IMR-90 (cell line): ENCODE results near the gene CRYGS. TPM values are rescaled to one million over a fixed set of nuclear protein-coding genes. Genes with fewer than 3 reads are reported as not detected.

Source experiments
- ATAC-seq: fragments of 200-7000 bp; cut with Tn5 transposase; 2 replicates; pipeline ENCODE4 v1.9.1; 2020; ENCODE audit warnings: low read depth, mild to moderate bottlenecking, moderate library complexity
- BruUV-seq: library from RNA; stranded (reverse); fragments of 400-500 nt; replicated peaks from 2 replicates; lab custom pipeline; 2021; lab: Mats Ljungman, UMichigan
- CTCF ChIA-PET: fragments of 300-600 bp; formaldehyde crosslinking; extraction: SDS; loops from one replicate; lab custom pipeline; 2021; ENCODE audit warnings: antibody characterized with exemption; lab: Yijun Ruan, JAX
- POLR2A ChIA-PET: fragments of 300-600 bp; sonication (Branson Sonifier 250); formaldehyde crosslinking; loops from one replicate; lab custom pipeline; 2022; ENCODE audit warnings: antibody characterized with exemption; ENCODE audit not compliant: unreplicated experiment; lab: Charles Lee
- DNase-seq: peaks from one replicate; pipeline ENCODE4 v3.0.0; 2013
- H2AFZ ChIP-seq: replicated peaks from 2 replicates; pipeline ENCODE3; 2013; ENCODE audit warnings: low read length, mild to moderate bottlenecking; ENCODE audit not compliant: poor library complexity
- H2AK5ac ChIP-seq: 2 replicates; pipeline ENCODE4 v1.6.1; 2013; ENCODE audit warnings: low read depth, low read length, inconsistent platforms
- H2AK9ac ChIP-seq: replicated peaks from 2 replicates; pipeline ENCODE3; 2013; ENCODE audit warnings: mild to moderate bottlenecking, low read depth, low read length, moderate library complexity; ENCODE audit not compliant: poor library complexity
- H2BK120ac ChIP-seq: 2 replicates; pipeline ENCODE4 v1.6.1; 2013; ENCODE audit warnings: low read depth, low read length, inconsistent platforms
- H2BK15ac ChIP-seq: 3 replicates; pipeline ENCODE4 v1.6.1; 2013; ENCODE audit warnings: low read depth, low read length, inconsistent platforms
- H2BK20ac ChIP-seq: 2 replicates; pipeline ENCODE4 v1.6.1; 2013; ENCODE audit warnings: low read depth, mild to moderate bottlenecking, inconsistent platforms, low read length, moderate library complexity
- H2BK5ac ChIP-seq: 2 replicates; pipeline ENCODE4 v1.6.1; 2013; ENCODE audit warnings: mild to moderate bottlenecking, low read depth, low read length, inconsistent platforms; ENCODE audit not compliant: poor library complexity, severe bottlenecking
- H3K14ac ChIP-seq: replicated peaks from 2 replicates; pipeline ENCODE4 v1.6.1; 2013; ENCODE audit warnings: low read depth, low read length, inconsistent platforms
- H3K18ac ChIP-seq: 2 replicates; pipeline ENCODE4 v1.6.1; 2013; ENCODE audit warnings: low read depth, low read length, control low read depth
- H3K23ac ChIP-seq: 2 replicates; pipeline ENCODE4 v1.6.1; 2013; ENCODE audit warnings: low read depth, low read length, inconsistent platforms
- H3K27ac ChIP-seq: 2 replicates; pipeline ENCODE4 v1.5.1; 2013; ENCODE audit warnings: mild to moderate bottlenecking, control low read depth, low read length; ENCODE audit not compliant: insufficient read depth
- H3K27me3 ChIP-seq: 2 replicates; pipeline ENCODE4 v1.6.1; 2013; ENCODE audit warnings: low read length; ENCODE audit not compliant: control insufficient read depth, insufficient read depth
- H3K36me3 ChIP-seq: 2 replicates; pipeline ENCODE4 v1.6.1; 2013; ENCODE audit warnings: low read length, mixed read lengths; ENCODE audit not compliant: control insufficient read depth, insufficient read depth
- H3K4ac ChIP-seq: 2 replicates; pipeline ENCODE4 v1.6.1; 2013; ENCODE audit warnings: low read depth, low read length, inconsistent platforms
- H3K4me1 ChIP-seq: 2 replicates; pipeline ENCODE4 v1.6.1; 2013; ENCODE audit warnings: low read length, mixed read lengths; ENCODE audit not compliant: control insufficient read depth, insufficient read depth
- H3K4me2 ChIP-seq: 2 replicates; pipeline ENCODE4 v1.6.1; 2013; ENCODE audit warnings: low read depth, mild to moderate bottlenecking, control low read depth, low read length, moderate library complexity
- H3K4me3 ChIP-seq: 2 replicates; pipeline ENCODE4 v1.5.1; 2013; ENCODE audit warnings: low read depth, mild to moderate bottlenecking, control low read depth, low read length, moderate library complexity; ENCODE audit not compliant: insufficient read depth
- H3K56ac ChIP-seq: 2 replicates; pipeline ENCODE4 v1.6.1; 2013; ENCODE audit warnings: low read length, inconsistent platforms; ENCODE audit not compliant: insufficient read depth; ENCODE audit errors: extremely low read depth
- H3K79me1 ChIP-seq, 2 experiments: 2 replicates each; pipeline ENCODE4 v1.6.1; 2013; ENCODE audit warnings: low read length in 2 of 2, inconsistent platforms in 1 of 2, low read depth in 1 of 2
- H3K9ac ChIP-seq: 2 replicates; pipeline ENCODE4 v1.6.1; 2013; ENCODE audit warnings: low read depth, low read length, control low read depth
- H3K9me1 ChIP-seq: 2 replicates; pipeline ENCODE4 v1.6.1; 2013; ENCODE audit warnings: low read length, inconsistent platforms; ENCODE audit not compliant: insufficient read depth
- H3K9me3 ChIP-seq: 2 replicates; pipeline ENCODE4 v1.6.1; 2013; ENCODE audit warnings: low read length; ENCODE audit not compliant: control insufficient read depth, insufficient read depth
- H4K20me1 ChIP-seq: 2 replicates; pipeline ENCODE4 v1.6.1; 2013; ENCODE audit warnings: low read length, inconsistent platforms; ENCODE audit not compliant: insufficient read depth
- H4K5ac ChIP-seq: 2 replicates; pipeline ENCODE4 v1.6.1; 2013; ENCODE audit warnings: mild to moderate bottlenecking, low read depth, low read length, control low read depth
- H4K8ac ChIP-seq, 2 experiments: 2 replicates each; pipeline ENCODE4 v1.6.1; 2013; ENCODE audit warnings: low read depth in 2 of 2, low read length in 2 of 2, control low read depth in 1 of 2, inconsistent platforms in 1 of 2
- H4K91ac ChIP-seq: 2 replicates; pipeline ENCODE4 v1.6.1; 2013; ENCODE audit warnings: low read depth, low read length, inconsistent platforms; ENCODE audit not compliant: insufficient read depth
- BHLHE40 ChIP-seq: fragments of 150-350 bp; IDR thresholded peaks from 2 replicates; pipeline ENCODE4 v1.6.1; 2016; ENCODE audit warnings: mild to moderate bottlenecking, low read depth, low read length
- CEBPB ChIP-seq: IDR thresholded peaks from 2 replicates; pipeline ENCODE4 v1.6.1; 2012; ENCODE audit warnings: low read depth, low read length, improper control_type of control experiment
- CHD1 ChIP-seq: IDR thresholded peaks from 2 replicates; pipeline ENCODE4 v1.6.1; 2012; ENCODE audit warnings: low read depth, low read length, improper control_type of control experiment
- FOS ChIP-seq: fragments of 150-350 bp; IDR thresholded peaks from 2 replicates; pipeline ENCODE4 v1.6.1; 2016; ENCODE audit warnings: low read depth, low read length
- MAFK ChIP-seq: IDR thresholded peaks from 2 replicates; pipeline ENCODE4 v1.6.1; 2012; ENCODE audit warnings: low read depth, low read length, improper control_type of control experiment
- MAZ ChIP-seq: IDR thresholded peaks from 2 replicates; pipeline ENCODE4 v1.6.1; 2012; ENCODE audit warnings: low read depth, mild to moderate bottlenecking, low read length, improper control_type of control experiment, moderate library complexity, borderline replicate concordance
- MXI1 ChIP-seq: IDR thresholded peaks from 2 replicates; pipeline ENCODE4 v1.6.1; 2012; ENCODE audit warnings: low read depth, mild to moderate bottlenecking, low read length, moderate library complexity, borderline replicate concordance
- NFE2L2 ChIP-seq: fragments of 150-350 bp; IDR thresholded peaks from 2 replicates; pipeline ENCODE4 v1.6.1; 2016; ENCODE audit warnings: low read depth, mild to moderate bottlenecking, low read length
- POLR2A ChIP-seq: IDR thresholded peaks from 2 replicates; pipeline ENCODE4 v1.6.1; 2012; ENCODE audit warnings: mild to moderate bottlenecking, low read depth, low read length
- RAD21 ChIP-seq: IDR thresholded peaks from 2 replicates; pipeline ENCODE4 v1.6.1; 2012; ENCODE audit warnings: low read length, improper control_type of control experiment
- RFX5 ChIP-seq: IDR thresholded peaks from 2 replicates; pipeline ENCODE4 v1.8.0; 2012; ENCODE audit warnings: low read depth, mild to moderate bottlenecking, low read length, moderate library complexity
- SMC3 ChIP-seq: fragments of 150-350 bp; IDR thresholded peaks from 2 replicates; pipeline ENCODE4 v1.6.1; 2016; ENCODE audit warnings: low read depth, mild to moderate bottlenecking, antibody characterized with exemption, low read length, moderate library complexity
- WGBS, 2 experiments: methylation state at CpG; one replicate each; pipeline versions ENCODE4 v1.1.5 to v1.1.7; 2013; ENCODE audit warnings: missing lambda C conversion rate in 2 of 2; ENCODE audit not compliant: insufficient read length in 1 of 2; ENCODE audit errors: extremely low coverage in 2 of 2; 5-methylcytosine and 5-hydroxymethylcytosine counted together
- dilution Hi-C: fragments of 300-500 bp; cut with HindIII; formaldehyde crosslinking; loops from one replicate; pipeline ENCODE4 v1.14.3; 2018; ENCODE audit warnings: low sequenced_read_pairs; ENCODE audit not compliant: unreplicated experiment
- in situ Hi-C: fragments of 300-500 bp; cut with MboI; formaldehyde crosslinking; loops from 3 replicates; pipeline ENCODE4 v1.14.3; 2019; ENCODE audit warnings: low sequenced_read_pairs, inconsistent platforms, mixed read lengths
- intact Hi-C: fragments of 100-400 bp; cut with micrococcal nuclease; formaldehyde crosslinking; loops from 2 replicates; pipeline ENCODE4 v1.10.0; 2022
- polyA plus RNA-seq, 3 experiments: library from polyadenylated mRNA; depleted of rRNA; stranded (reverse); fragments of >200 nt; gene quantifications; 2 replicates each; pipeline ENCODE4 v1.2.3, GENCODE V29; 2012; ENCODE audit warnings: low replicate concordance in 1 of 3
- total RNA-seq: library from RNA; depleted of rRNA; stranded (reverse); fragments of >200 nt; gene quantifications from 2 replicates; pipeline ENCODE4 v1.2.3, GENCODE V29; 2012
- TF ChIP-seq, protein P1 (sequence below): conservative IDR thresholded peaks from 2 replicates; pipeline ENCODE4 v1.5.1; 2012; ENCODE audit warnings: mild to moderate bottlenecking, low read depth, low read length, improper control_type of control experiment
- TF ChIP-seq, protein P2 (sequence below): fragments of 150-350 bp; IDR thresholded peaks from 2 replicates; pipeline ENCODE4 v1.6.1; 2017; ENCODE audit warnings: mild to moderate bottlenecking, antibody characterized with exemption, low read length, low read depth
- TF ChIP-seq, protein P3 (sequence below): fragments of 150-350 bp; IDR thresholded peaks from 2 replicates; pipeline ENCODE4 v1.6.1; 2016; ENCODE audit warnings: low read depth, mild to moderate bottlenecking, low read length, moderate library complexity, borderline replicate concordance

CRYGS gene
- total and polyA plus RNA-seq, 2 of the 4 experiments (the other 2 are of a cell fraction): 0.36 to 2.1 TPM

DNA sequence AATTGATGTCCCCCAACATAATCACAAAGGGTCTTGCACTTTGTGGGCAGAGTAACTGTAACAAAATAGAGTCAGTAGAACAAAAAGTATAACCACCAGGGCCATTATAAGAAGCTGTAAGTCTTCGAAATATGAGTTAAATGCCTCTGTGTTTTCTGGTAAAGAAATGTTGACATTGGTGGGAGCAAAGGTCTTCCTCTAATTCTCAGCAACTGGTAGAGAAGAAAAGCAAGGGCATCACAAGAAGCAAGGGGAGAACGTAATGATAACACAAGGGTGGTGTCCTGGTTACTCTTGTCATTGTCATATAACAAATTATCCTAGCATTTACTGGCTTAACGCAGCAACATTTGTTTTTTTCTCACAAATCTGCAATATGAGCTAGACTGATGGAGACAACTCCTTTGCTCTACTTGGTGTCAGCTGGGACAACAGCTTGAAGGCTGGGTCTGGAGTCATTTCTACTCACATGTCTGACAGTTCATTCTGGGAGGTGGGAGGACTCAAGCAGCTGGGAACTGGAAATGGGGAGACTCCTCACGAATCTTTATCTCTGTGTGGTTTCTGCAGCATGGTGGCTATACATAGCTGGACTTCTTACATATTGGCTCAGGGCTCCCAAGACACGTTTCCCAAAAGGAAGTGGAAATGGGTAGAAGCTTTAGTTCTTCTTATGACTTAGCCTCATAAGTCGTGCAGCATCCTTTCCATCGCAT is 46.6 kb upstream of the CRYGS start:
- Histone ChIP-seq H4K5ac (no peak overlapping the region), H2AK9ac (no peak overlapping the region), H3K36me3 (peaks cover under 1% of the 10 kb centered on the region; the same call in 1 of the 2 replicates), H4K20me1 (no peaks in the 10 kb centered on the region), H3K4me3 (no peak overlapping the region), H4K8ac (no peak overlapping the region), H3K56ac (no peak overlapping the region), H2BK5ac (no peak overlapping the region), H2BK120ac (no peak overlapping the region), H2BK20ac (no peak overlapping the region), H2AFZ (no peak overlapping the region), H3K4me2 (no peak overlapping the region), H3K27me3 (peaks cover 3% of the 10 kb centered on the region; the same call in 1 of the 2 replicates), H3K4me1 (no peaks in the 10 kb centered on the region), H3K9ac (no peak overlapping the region), H3K9me1 (no peaks in the 10 kb centered on the region), H4K91ac (no peak overlapping the region), H2BK15ac (no peak overlapping the region), H3K14ac (no peak overlapping the region), H3K4ac (no peak overlapping the region), H3K23ac (no peak overlapping the region), H2AK5ac (no peak overlapping the region), H3K9me3 (no peaks in the 10 kb centered on the region), H3K27ac (no peak overlapping the region), H3K79me1 (no peaks in the 10 kb centered on the region), H3K18ac (no peak overlapping the region)
- 73% methylated on average over 2 of the region's 7 CpGs; no CpG with 5 or more reads in 1 of the 2 experiments for WGBS, 2 experiments
- in situ Hi-C loops (no loop called here), dilution Hi-C loops (no loop called here), intact Hi-C loops (no loop called here)
- TF ChIP-seq NFE2L2: no peak
- no peak for TF ChIP-seq FOS
- TF ChIP-seq POLR2A: no peak
- no peak for TF ChIP-seq RFX5
- no peak for TF ChIP-seq MXI1
- TF ChIP-seq MAZ: no peak
- TF ChIP-seq, protein P1, sequence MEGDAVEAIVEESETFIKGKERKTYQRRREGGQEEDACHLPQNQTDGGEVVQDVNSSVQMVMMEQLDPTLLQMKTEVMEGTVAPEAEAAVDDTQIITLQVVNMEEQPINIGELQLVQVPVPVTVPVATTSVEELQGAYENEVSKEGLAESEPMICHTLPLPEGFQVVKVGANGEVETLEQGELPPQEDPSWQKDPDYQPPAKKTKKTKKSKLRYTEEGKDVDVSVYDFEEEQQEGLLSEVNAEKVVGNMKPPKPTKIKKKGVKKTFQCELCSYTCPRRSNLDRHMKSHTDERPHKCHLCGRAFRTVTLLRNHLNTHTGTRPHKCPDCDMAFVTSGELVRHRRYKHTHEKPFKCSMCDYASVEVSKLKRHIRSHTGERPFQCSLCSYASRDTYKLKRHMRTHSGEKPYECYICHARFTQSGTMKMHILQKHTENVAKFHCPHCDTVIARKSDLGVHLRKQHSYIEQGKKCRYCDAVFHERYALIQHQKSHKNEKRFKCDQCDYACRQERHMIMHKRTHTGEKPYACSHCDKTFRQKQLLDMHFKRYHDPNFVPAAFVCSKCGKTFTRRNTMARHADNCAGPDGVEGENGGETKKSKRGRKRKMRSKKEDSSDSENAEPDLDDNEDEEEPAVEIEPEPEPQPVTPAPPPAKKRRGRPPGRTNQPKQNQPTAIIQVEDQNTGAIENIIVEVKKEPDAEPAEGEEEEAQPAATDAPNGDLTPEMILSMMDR: no peak
- TF ChIP-seq, protein P2, sequence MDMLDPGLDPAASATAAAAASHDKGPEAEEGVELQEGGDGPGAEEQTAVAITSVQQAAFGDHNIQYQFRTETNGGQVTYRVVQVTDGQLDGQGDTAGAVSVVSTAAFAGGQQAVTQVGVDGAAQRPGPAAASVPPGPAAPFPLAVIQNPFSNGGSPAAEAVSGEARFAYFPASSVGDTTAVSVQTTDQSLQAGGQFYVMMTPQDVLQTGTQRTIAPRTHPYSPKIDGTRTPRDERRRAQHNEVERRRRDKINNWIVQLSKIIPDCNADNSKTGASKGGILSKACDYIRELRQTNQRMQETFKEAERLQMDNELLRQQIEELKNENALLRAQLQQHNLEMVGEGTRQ: no peak
- TF ChIP-seq CEBPB: no peak
- no peak for TF ChIP-seq RAD21
- no peak for TF ChIP-seq BHLHE40
- TF ChIP-seq, protein P3, sequence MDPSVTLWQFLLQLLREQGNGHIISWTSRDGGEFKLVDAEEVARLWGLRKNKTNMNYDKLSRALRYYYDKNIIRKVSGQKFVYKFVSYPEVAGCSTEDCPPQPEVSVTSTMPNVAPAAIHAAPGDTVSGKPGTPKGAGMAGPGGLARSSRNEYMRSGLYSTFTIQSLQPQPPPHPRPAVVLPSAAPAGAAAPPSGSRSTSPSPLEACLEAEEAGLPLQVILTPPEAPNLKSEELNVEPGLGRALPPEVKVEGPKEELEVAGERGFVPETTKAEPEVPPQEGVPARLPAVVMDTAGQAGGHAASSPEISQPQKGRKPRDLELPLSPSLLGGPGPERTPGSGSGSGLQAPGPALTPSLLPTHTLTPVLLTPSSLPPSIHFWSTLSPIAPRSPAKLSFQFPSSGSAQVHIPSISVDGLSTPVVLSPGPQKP: no peak
- TF ChIP-seq CHD1: no peak
- no peak for TF ChIP-seq SMC3
- no peak for TF ChIP-seq MAFK
- no peak for DNase-seq
- BruUV-seq: no TSS peak
- ChIA-PET POLR2A (no interaction called here), CTCF (interaction anchor here (1.3 kb wide), 1 partner anchor 27 kb away, joined by 3 read pairs; no protein-coding TSS in a partner anchor)
- ATAC-seq: no peak
